ENCODE data around the gene ELAC2. TPM values are rescaled to one million over a fixed set of nuclear protein-coding genes. Genes with fewer than 3 reads are reported as not detected.

The ELAC2 gene, protein sequence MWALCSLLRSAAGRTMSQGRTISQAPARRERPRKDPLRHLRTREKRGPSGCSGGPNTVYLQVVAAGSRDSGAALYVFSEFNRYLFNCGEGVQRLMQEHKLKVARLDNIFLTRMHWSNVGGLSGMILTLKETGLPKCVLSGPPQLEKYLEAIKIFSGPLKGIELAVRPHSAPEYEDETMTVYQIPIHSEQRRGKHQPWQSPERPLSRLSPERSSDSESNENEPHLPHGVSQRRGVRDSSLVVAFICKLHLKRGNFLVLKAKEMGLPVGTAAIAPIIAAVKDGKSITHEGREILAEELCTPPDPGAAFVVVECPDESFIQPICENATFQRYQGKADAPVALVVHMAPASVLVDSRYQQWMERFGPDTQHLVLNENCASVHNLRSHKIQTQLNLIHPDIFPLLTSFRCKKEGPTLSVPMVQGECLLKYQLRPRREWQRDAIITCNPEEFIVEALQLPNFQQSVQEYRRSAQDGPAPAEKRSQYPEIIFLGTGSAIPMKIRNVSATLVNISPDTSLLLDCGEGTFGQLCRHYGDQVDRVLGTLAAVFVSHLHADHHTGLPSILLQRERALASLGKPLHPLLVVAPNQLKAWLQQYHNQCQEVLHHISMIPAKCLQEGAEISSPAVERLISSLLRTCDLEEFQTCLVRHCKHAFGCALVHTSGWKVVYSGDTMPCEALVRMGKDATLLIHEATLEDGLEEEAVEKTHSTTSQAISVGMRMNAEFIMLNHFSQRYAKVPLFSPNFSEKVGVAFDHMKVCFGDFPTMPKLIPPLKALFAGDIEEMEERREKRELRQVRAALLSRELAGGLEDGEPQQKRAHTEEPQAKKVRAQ
- total RNA-seq, result 10 to 100 TPM; 49.1 to 64.1 (median 53.6) TPM
- 10 to 100 TPM; 30.8 to 59.0 (median 48.3) TPM for polyA plus RNA-seq
- long read RNA-seq, donor 1, transcript ELAC2-201 (24 exons, 3,148 nt), result major isoform, 72 of 103 reads
- long read RNA-seq, donor 1, partial matches to known transcripts, result 8 of 103 reads
- long read RNA-seq, donor 1, other reads (novel, unspliced or antisense), result 23 of 103 reads
- long read RNA-seq, donor 2, transcript ELAC2-203 (23 exons, 2,671 nt), result minor isoform, 9 of 142 reads
- long read RNA-seq, donor 2, transcript ELAC2-201 (24 exons, 3,148 nt), result major isoform, 87 of 142 reads
- long read RNA-seq, donor 2, partial matches to known transcripts, result 26 of 142 reads
- long read RNA-seq, donor 2, other reads (novel, unspliced or antisense), result 20 of 142 reads

DNA sequence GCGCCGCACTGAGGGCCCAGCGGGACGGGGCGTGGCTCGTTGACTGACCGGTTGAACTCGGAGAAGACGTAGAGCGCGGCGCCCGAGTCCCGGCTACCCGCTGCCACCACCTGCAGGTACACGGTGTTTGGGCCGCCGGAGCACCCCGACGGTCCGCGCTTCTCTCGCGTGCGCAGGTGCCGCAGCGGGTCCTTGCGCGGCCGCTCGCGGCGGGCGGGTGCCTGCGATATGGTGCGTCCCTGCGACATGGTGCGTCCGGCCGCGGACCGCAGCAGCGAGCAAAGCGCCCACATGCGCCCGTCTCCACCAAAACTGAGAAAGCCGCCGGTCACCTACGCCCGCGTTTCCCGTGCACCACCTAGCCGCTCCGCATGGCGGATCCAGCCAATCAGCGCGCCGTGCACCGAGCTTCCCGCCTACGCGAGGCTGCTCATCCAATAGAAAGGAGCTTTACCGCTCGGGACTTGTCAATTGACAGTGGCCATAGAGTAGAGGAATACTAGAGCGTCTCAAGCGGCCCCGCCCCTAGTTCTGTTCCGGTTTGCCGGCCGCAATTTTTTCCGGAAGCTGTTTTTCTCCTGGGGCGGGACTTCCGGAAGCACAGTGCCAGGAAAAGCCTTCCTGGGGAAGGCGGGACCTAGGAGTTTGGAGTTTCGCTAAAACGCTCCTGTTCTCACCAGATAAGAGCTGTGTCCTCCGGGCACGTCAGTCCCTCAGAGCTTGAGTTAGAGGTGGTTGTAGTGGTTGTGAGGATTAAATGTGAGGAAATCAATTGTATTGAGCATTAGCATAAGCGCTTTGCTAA lies at the start of gene ELAC2:
Gene ELAC2 (minus strand): TSS at position 373 of the 805 bp plus-strand sequence. CDS start 80 bp downstream, at position 293.
- intact Hi-C loops (cut with DNase I), result no loop called here
- WGBS, 3 donors, result 0 to 1% (median 0%) methylated on average over 70 to 79 of the region's 79 CpGs
- peak; percentile 99 to 100 (median 100) for ATAC-seq
- H3K9me3 ChIP-seq, result no peaks in the 10 kb centered on the region
- no peaks in the 10 kb centered on the region for H3K27me3 ChIP-seq (ENCODE audit: insufficient read depth in 3 of 3, low read length in 2 of 3)
- peaks cover 7% of the 10 kb centered on the region for H3K4me1 ChIP-seq
- H3K4me3 ChIP-seq, result peak within 1 kb of the TSS; percentile 90
- TF ChIP-seq, protein P1, sequence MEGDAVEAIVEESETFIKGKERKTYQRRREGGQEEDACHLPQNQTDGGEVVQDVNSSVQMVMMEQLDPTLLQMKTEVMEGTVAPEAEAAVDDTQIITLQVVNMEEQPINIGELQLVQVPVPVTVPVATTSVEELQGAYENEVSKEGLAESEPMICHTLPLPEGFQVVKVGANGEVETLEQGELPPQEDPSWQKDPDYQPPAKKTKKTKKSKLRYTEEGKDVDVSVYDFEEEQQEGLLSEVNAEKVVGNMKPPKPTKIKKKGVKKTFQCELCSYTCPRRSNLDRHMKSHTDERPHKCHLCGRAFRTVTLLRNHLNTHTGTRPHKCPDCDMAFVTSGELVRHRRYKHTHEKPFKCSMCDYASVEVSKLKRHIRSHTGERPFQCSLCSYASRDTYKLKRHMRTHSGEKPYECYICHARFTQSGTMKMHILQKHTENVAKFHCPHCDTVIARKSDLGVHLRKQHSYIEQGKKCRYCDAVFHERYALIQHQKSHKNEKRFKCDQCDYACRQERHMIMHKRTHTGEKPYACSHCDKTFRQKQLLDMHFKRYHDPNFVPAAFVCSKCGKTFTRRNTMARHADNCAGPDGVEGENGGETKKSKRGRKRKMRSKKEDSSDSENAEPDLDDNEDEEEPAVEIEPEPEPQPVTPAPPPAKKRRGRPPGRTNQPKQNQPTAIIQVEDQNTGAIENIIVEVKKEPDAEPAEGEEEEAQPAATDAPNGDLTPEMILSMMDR (IDR thresholded peaks at IDR 0.05), result peak; percentile 16
- peaks cover 17 to 37% of the 10 kb centered on the region in 2 donors for H3K36me3 ChIP-seq (ENCODE audit: insufficient read depth in 1 of 2, low read depth in 1 of 2)
- peak; percentile 96 to 97 for DNase-seq
- H3K27ac ChIP-seq, result peak within 1 kb of the TSS; percentile 90

DNA sequence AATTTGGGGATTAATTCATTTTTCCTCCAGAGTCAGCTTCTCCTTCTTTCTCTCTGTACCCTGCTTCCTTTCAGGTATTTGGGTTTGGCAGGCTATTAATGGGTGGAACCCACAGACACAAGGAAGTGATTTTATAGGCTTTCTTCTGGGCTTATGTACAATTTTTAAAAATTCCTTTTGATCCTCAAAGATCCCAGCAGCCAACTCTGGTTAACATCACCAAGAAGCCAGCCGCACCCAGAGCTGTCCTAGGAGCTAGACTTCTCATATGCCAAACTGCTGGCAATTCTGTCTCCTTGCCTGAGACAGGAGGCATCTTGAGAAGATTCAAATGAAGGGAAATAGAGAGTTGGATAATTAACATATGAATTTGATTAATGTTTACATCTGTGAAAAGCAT lies 47.2 kb upstream of the ELAC2 start:
- ATAC-seq, result no peak
- Histone ChIP-seq H3K9me3 (no peaks in the 10 kb centered on the region), H3K4me3 (no peak overlapping the region), H3K36me3 (ENCODE audit: insufficient read depth in 1 of 2, low read depth in 1 of 2) (no peaks in the 10 kb centered on the region), H3K27me3 (ENCODE audit: insufficient read depth in 3 of 3, low read length in 2 of 3) (peaks cover 0 to 4% (median 0%) of the 10 kb centered on the region in 3 donors), H3K27ac (no peak overlapping the region), H3K4me1 (no peaks in the 10 kb centered on the region)
- no peak for DNase-seq
- TF ChIP-seq, protein P1 (IDR thresholded peaks at IDR 0.05), result no peak
- intact Hi-C loops (cut with DNase I), result no loop called here
- WGBS, 3 donors, result 65 to 81% (median 70%) methylated on average over 1 of the region's 1 CpG

DNA sequence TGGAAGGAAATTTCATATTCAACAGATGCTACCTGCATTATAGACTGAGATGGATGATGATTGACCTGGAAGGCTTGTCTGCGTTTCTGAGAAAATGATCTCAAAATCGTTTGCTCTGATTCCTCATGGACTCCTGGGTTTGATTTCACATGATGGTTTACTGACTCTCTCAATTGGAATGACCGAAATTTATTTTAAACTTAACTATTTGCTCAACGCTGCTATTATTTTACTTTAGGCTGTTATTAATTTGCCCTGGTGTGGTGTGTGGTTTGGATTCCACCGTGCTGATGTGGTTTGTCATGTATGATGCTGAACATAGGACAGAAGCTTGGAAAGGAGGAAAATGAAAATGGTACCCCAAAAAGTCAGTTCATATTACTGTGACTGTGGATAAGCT lies 37.3 kb upstream of the ELAC2 start:
- Histone ChIP-seq H3K27me3 (ENCODE audit: insufficient read depth in 3 of 3, low read length in 2 of 3) (peaks cover 0 to 5% (median 0%) of the 10 kb centered on the region in 3 donors), H3K36me3 (ENCODE audit: insufficient read depth in 1 of 2, low read depth in 1 of 2) (no peaks in the 10 kb centered on the region), H3K9me3 (no peaks in the 10 kb centered on the region), H3K4me1 (no peaks in the 10 kb centered on the region), H3K4me3 (no peak overlapping the region), H3K27ac (no peak overlapping the region)
- ATAC-seq (no peak), DNase-seq (no peak)
- intact Hi-C loops (cut with DNase I), result no loop called here
- WGBS, 3 donors, result 75 to 82% (median 76%) methylated on average over 5 of the region's 5 CpGs
- TF ChIP-seq, protein P1 (IDR thresholded peaks at IDR 0.05), result no peak

DNA sequence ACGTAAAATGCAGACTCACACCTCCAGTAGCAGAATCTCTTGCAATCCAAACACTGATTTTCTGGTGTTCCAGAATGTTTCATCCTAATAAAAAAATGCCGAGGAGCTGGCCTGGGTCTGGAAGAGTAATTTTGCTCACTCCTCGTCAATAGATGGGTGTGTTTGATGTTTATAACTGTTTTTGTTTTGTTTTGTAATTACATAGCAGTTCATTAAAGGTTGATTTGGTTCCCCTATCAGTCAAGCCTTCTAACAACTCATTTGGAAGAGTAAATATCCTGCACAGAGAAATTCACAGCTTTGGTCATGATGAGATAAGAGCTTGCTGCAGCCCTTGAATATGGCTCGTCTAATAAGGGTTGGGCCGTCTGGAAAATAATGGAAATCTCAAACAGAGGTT lies 36.8 kb upstream of the ELAC2 start:
- DNase-seq, result no peak
- Histone ChIP-seq H3K4me1 (no peaks in the 10 kb centered on the region), H3K27ac (no peak overlapping the region), H3K4me3 (no peak overlapping the region), H3K36me3 (ENCODE audit: insufficient read depth in 1 of 2, low read depth in 1 of 2) (no peaks in the 10 kb centered on the region), H3K9me3 (no peaks in the 10 kb centered on the region), H3K27me3 (ENCODE audit: insufficient read depth in 3 of 3, low read length in 2 of 3) (peaks cover 0 to 5% (median 0%) of the 10 kb centered on the region in 3 donors)
- 51 to 67% (median 59%) methylated on average over 5 of the region's 5 CpGs for WGBS, 3 donors
- intact Hi-C loops (cut with DNase I), result no loop called here
- no peak for ATAC-seq
- TF ChIP-seq, protein P1 (IDR thresholded peaks at IDR 0.05), result no peak

All from psoas muscle (tissue), 8 donors.